Measurements from ENCODE around the gene LMAN2.

Gene LMAN2

GRCh38 chr5:177351392-177352329 lies at the start of gene LMAN2:
Gene LMAN2, minus strand, starts transcription at chr5:177351668. Its CDS starts 21 bp downstream, at chr5:177351647.
- DNase-seq, result peak; percentile 82 to 85 (median 84)

GRCh38 chr5:177399997-177400868 lies 48.8 kb upstream of the LMAN2 start, which contains the start of gene PFN3:
Gene PFN3, minus strand, starts transcription at chr5:177400661. Its CDS starts 85 bp downstream, at chr5:177400576.
- DNase-seq, result no peak

- DNase-seq, result no peak
Measured at GRCh38 chr5:177397875-177398390, 46.5 kb upstream of the LMAN2 start.

GRCh38 chr5:177396807-177397206 lies 45.3 kb upstream of the LMAN2 start:
- no peak for DNase-seq

- no peak for DNase-seq
Measured at GRCh38 chr5:177396078-177396477, 44.6 kb upstream of the LMAN2 start.

GRCh38 chr5:177393990-177394389 lies 42.5 kb upstream of the LMAN2 start:
- no peak for DNase-seq

- DNase-seq, result no peak
Measured at GRCh38 chr5:177393206-177393765, 41.8 kb upstream of the LMAN2 start.

GRCh38 chr5:177392765-177393164 lies 41.3 kb upstream of the LMAN2 start:
- DNase-seq, result no peak

GRCh38 chr5:177390363-177391300 lies 39.2 kb upstream of the LMAN2 start:
- peak; percentile 70 to 85 (median 74) for DNase-seq

GRCh38 chr5:177389241-177390169 lies 38.0 kb upstream of the LMAN2 start:
- DNase-seq, result no peak

- DNase-seq, result no peak
Measured at GRCh38 chr5:177388521-177389052, 37.1 kb upstream of the LMAN2 start.

- no peak for DNase-seq
Measured at GRCh38 chr5:177387405-177387804, 35.9 kb upstream of the LMAN2 start.

GRCh38 chr5:177386542-177386941 lies 35.1 kb upstream of the LMAN2 start:
- DNase-seq, result no peak

GRCh38 chr5:177385720-177386119 lies 34.3 kb upstream of the LMAN2 start:
- DNase-seq, result no peak

GRCh38 chr5:177384134-177384533 lies 32.7 kb upstream of the LMAN2 start, which contains the start of gene SLC34A1:
Gene SLC34A1, plus strand, starts transcription at chr5:177384434. Its CDS starts 1,308 bp downstream, at chr5:177385742.
- DNase-seq, result no peak

GRCh38 chr5:177383181-177383580 lies 31.7 kb upstream of the LMAN2 start:
- DNase-seq, result no peak

- DNase-seq, result no peak
Measured at GRCh38 chr5:177382423-177383029, 31.1 kb upstream of the LMAN2 start.

GRCh38 chr5:177380805-177381126 lies 29.3 kb upstream of the LMAN2 start:
- DNase-seq, result no peak

Data from activated CD4-positive, CD25-positive, alpha-beta regulatory T cell (primary cell).